Endothelial cell of hepatic sinusoid (primary cell): Measurements from ENCODE around the gene TSPEAR.
"Not testable (repeated sequence)": the region's sequence is repeated elsewhere in the genome, so short reads cannot be mapped to it uniquely, and the experiment has no call there.

ENCODE experiments used
- in situ Hi-C: cut with HindIII; loops from 2 replicates; pipeline ENCODE4 v1.10.0; 2017; ENCODE audit warnings: low sequenced_read_pairs

Gene TSPEAR

DNA sequence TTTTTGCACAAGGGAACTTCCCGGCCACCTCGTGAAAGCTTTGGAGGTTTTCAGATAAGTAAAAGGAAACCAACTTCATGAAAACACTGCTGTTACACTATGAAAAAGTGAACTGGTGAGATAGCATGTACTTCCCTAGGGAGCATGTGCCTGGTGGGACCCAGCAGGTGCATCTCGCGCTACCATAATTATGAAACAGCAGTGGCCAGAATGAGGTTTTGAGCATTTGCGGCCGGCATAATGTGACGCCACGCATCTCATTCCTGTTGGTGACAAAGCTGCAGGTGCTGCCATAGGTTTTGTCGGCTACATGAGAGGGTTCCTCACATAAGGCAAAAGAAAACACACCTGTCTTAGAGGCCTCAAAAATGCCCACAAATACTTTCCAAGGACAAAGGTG lies 154.5 kb downstream of the TSPEAR start:
- in situ Hi-C loops, result no loop called here

DNA sequence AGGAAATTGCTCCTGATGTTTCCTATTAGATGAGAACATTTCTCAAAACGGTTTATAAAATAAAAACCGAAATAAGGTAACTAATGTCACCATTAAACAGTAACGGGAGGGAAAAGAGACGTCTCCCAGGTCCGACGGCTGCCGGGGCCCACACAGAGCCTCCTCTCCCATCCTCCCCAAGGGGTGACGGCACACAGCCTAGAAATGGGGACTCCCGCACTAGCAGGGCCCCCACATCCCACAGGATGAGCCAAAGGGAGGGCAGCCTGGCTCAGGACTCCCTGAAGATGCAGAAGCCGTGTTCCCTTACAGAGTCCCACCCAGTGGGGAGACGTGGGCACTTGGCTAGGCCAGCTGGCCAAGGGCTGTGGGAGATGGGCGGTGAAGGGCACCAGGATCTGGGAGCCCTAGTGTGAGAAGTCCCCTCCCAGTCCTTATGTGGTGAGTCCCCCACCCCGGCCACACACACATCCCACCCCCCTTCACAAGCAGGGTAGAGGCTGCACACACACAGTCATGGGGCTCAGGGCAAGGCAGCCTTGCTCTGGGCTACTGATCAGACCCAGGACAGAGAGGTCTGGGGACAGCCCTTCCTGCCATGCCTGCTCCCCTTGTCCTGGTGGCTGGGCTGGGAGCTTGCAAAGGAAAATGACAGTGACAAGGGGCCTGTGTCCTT lies 156.0 kb downstream of the TSPEAR start:
- in situ Hi-C loops, result no loop called here

DNA sequence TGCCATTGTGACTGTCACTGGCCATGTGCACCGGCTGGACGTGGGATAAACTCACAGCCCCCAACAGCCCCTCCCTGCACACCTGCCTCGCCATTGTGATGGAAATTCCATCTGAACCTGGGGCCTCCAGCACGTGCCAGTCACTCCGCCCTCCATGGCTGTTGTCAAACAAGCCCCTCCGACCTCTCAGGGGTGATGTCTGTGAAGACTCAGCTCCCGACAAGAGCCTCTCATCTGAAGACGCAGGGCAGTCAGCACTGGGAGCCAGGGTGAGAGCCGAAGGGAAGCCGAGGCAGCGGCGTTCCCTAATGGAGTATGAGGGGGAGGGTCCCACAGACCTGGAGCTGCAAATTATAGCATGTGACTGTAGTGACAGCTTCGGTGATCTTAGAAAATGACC lies 158.7 kb downstream of the TSPEAR start:
- in situ Hi-C loops, result no loop called here

DNA sequence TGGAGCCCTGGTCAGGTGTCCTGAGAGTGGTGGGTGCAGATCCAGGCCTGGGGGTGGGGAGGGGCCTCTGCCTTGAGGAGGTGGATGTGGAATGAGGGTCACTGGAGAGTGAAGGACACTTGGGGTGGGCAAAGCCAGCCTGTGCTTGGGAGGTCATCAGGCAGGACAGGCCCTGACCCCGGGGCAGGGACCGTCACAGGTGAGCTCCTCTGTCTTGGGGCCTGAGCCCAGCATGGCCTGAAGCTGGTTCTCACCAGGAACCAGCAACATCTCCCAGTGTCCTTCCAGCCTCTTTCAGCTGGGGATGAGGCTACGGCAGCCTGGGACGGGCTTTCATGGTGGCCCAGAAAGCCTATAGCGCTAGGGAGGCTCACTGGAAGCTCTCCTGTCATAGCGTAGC lies 159.2 kb downstream of the TSPEAR start:
- in situ Hi-C loops, result no loop called here

DNA sequence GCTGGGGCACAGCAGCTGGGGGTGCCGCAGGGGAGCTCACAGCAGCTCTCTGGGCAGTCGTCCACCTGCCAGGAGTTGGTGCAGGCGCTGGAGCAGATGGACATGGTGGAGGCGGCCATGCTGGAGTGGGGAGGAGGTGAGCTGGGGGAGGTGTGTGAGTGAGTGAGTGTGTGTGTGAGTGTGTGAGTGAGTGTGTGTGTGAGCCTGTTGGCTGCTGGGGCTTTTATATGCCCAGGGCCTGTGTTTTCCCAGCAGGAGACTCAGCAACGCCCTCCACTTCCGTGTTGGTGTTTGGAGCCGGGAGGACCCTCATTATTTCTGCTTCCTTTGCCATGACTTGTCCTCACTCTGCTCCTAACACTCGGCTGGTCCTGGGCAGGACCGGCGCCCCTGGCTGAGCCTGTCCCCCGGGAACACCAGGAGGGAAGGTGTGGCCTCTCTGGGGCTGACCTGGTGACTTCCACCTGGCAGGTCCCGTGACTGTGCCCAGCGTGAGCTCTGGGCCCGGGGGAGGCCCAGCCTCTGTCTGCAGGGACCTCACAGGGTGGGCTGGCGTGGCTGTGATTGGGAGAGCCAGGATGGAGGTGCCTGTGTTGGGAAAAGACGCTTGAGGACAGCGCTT lies 159.9 kb downstream of the TSPEAR start, which contains the start of gene KRTAP10-2:
TSS of gene KRTAP10-2 (minus strand) at position 166 of the 622 bp plus-strand sequence. CDS start at position 119, 47 bp downstream.
- in situ Hi-C loops, result no loop called here

DNA sequence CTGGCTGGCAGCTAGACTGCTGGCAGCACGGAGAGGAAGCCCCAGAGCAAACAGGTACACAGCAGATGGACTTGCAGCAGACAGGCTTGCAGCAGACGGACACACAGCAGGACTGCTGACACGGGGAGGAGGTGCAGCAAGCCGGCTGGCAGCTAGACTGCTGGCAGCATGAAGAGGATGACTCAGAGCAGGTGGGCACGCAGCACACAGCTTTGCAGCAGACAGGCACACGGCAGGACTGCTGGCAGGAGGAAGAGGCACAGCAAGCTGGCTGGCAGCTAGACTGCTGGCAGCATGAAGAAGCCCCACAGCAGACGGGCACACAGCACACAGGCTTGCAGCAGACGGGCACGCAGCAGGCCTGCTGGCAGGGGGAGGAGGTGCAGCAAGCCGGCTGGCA lies 160.6 kb downstream of the TSPEAR start:
- in situ Hi-C loops, result no loop called here

DNA sequence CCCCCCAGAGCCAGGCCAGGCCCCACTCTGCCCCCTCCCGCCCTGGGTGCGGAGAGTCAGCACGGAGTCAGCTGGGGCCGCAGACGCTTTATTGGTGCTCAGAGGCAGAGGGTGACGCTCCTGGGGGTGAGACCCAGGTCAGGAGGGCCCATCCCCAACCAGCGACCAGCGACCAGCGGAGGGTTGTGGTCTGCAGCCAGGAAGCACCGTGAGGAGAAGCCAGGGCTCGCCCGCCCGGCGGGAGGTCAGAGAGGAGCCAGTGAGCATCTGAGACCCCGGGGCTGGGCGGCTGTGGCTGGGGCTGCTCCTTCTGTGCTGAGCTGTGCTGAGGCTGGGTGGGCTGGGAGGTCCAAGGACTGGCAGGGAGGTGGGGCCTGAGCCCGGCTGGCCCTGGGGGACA lies 161.1 kb downstream of the TSPEAR start:
- in situ Hi-C loops, result not testable (repeated sequence)

DNA sequence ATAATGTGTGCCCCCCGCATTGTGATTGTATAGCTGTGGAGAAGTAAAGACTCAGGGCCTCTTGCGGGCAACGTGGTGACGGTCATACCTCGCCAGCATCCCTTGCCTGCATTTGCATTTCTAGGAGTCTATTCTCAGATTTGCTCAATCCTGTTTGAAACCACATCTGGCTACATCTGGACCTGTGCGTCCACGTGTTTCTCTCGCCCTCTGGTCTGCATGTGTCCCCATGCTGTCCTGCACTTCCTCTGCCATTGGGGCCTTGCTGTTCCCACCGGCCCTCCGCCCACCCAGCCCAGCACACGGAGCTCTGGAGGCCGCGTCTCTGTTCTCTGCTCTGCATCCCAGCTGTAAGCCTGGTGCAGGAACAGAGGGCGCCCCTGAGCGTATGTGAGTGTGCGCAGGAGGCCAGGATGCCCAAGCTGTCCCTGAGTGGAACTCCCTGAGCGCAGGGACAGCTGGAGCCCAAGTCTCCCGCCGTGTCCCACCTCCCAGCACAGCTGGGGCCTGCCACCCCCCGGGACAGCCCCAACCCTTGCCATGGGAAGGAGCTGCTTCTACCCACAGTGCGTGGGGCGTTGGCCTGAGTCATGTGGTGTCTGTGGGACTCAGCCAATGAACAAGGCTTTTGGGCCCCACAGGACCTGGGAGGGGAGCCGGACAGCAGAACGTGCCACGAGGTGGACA lies 161.7 kb downstream of the TSPEAR start:
- in situ Hi-C loops, result no loop called here

DNA sequence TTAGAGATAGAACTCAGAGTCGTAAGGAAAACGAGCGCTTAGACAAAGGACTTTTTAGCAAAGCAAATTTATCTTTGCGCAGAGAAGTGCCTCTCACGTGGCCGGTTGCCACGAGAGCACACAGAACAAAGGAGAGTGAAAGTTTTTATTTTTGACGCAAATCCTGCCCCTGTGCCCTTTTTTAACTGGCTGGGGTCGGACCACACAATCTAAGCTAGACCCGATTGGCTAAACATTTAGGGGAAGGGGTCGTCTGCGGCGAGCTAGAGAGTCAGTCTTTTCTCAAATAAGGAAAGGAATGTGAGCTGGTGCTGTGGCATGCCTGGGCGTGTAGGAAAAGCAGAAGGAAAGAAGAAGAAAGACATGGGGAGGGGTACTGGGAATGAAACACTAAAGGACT lies 162.4 kb downstream of the TSPEAR start:
- in situ Hi-C loops, result no loop called here

DNA sequence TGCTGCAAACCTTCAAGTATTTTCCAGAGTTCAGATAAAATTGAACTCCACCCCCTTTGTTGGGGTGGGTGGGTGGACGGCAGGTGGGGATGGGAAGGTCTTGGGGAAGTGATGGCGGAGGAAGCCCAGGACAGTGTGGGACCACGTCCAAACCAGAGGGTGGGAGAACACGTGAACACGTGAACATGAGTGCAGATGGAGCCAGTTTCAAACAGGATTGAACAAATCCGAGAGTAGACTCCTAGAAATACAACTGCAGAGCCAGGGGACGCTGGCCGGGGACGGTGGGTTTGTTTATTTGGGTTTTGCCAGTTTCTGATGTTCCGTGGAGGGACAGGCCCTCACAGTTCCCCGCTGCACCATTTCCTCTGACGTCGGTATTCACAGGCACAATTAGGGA lies 163.0 kb downstream of the TSPEAR start:
- in situ Hi-C loops, result no loop called here

DNA sequence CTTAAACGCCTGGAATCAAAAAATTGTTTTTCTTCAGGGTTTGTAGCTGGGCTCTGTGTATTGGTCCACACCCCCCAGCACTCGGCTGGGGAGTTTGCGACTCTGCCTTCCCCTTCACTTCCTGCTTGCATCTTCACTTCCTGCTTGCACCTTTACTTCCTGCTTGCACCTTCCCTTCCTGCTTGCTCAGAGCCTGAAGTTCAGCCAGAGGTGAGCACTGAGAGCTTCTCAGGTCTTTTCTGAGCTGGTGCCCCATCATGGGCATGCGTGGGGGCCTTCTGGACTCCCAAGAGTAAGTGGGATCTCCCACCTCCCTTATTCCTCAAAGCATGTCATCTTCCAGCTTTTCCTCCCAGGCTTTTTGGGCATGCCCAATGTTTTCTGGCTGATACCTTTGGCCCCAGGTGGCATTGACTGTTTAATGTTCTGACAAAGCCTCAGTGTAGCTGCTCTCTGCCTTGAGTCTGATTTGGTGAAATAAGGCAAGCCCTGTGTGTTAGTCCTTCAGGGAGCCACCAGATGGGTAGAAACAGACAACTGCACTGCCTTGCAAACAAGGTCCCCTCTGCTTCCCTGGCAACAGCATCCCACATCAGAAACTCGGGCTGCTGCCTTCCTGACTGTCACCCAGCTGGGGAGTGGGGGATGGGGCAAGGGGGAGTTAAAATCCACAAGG lies 163.6 kb downstream of the TSPEAR start:
- in situ Hi-C loops, result no loop called here

DNA sequence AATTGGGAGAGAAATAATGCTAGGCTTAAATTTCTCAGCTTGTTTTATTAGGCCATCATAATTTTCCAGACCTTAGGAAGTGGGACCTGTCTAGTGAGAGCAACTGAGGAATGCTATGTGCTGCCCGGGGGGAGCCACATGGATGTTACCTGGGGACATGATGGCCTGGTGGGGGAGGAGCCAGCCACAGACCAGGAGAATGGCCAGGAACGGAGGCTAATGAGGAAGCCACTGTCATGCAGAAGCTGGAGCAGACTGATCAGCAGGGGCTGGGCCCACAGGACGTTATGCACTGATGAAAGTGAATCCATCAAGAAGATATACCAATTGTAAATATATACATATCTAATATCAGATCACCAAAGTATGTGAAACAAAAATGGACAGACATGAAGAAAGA lies 166.8 kb downstream of the TSPEAR start:
- in situ Hi-C loops, result no loop called here

DNA sequence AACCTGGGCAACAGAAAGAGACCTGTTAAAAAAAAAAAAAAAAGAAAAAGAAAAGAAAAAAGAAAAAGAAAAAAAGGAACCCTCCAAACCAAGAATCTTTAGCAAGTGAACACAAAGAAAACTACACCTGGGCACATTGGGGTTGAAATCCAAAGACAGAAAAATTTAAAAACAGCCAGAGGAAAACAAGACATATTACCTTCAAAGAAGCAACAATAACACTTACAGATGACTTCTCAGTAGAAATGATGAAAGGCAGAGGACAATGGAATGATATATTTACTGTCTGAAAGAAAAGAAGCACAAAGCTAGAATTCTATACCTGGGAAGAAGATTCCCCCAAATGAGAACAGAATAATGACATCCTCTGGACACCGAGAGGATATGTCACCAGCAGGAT lies 168.7 kb downstream of the TSPEAR start:
- in situ Hi-C loops, result no loop called here

DNA sequence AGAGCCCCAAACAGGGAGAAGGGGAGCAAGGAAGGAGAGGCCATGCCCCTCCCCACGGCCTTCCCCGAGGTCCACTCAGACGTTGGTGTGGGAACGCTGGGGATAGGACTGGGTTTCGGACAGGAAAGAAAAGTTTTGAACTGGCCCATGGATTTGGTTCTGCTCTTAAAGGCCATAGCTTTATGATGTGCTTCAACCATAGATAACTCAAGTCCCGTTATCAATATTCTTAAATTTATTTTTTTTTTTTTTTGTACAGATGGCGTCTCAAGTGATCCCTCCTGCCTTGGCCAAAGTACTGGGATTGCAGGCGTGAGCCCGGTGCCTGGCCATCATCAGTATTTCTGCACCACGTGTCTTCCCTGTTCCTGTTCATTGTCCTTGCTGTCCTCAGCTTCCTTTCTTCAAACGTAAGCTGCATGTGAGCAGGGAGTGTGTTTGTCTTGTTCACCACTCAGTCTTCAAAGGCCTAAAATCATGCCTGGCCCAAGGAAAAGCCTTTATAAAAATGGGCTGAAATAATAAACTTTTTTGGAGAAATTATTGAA lies 170.6 kb downstream of the TSPEAR start:
- in situ Hi-C loops, result no loop called here

DNA sequence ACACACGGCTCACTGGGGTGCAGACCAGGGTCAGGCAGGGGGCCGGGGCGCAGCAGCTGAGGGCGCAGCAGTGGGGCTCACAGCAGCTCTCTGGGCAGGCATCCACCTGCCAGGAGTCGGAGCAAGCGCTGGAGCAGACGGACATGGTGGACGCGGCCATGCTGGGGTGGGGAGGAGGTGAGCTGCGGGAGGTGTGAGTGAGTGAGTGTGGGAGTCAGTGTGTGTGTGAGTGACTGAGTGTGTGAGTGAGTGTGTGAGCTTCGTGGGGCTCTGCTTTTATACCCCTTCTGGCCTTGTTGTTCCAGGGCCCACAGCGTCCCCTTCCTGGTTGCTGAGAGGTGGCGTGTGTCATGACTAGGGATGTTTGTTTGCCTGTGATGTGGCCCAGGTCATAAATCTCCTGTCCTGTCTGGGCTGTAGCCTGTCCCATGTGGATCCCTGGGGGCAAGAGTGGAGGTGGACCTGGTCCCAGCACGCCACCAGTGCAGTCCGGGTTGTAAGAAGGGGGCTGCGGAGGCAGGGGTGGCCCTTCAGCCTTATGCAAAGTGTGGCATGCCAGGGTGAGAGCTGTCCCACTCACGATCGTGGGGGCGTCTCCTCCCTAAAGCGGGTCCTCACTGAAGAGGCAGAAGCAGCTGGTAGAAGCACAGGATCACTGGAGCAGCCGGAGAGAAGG lies 171.2 kb downstream of the TSPEAR start, which contains the start of gene KRTAP10-1:
TSS of gene KRTAP10-1 (minus strand) at position 205 of the 676 bp plus-strand sequence. CDS start at position 160, 45 bp downstream.
- in situ Hi-C loops, result no loop called here

DNA sequence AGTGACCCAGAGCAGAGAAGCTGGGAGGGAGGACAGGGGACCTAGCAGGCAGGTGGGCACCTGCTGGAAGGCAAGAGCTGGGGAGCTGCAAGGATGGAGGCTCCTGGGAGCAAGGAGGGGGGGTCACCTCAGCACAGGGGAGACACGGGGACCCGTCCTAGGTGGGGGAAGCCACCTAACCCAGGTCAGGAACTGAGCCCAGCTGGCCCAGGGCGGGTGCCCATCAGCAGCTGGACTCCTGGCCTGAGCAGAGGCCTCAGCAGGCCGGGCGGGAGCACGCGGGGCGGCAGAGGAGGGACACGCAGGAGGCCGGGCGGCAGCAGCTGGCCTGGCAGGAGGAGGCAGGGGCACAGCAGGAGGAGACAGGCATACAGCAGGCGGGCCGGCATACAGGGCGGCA lies 172.3 kb downstream of the TSPEAR start:
- in situ Hi-C loops, result no loop called here

DNA sequence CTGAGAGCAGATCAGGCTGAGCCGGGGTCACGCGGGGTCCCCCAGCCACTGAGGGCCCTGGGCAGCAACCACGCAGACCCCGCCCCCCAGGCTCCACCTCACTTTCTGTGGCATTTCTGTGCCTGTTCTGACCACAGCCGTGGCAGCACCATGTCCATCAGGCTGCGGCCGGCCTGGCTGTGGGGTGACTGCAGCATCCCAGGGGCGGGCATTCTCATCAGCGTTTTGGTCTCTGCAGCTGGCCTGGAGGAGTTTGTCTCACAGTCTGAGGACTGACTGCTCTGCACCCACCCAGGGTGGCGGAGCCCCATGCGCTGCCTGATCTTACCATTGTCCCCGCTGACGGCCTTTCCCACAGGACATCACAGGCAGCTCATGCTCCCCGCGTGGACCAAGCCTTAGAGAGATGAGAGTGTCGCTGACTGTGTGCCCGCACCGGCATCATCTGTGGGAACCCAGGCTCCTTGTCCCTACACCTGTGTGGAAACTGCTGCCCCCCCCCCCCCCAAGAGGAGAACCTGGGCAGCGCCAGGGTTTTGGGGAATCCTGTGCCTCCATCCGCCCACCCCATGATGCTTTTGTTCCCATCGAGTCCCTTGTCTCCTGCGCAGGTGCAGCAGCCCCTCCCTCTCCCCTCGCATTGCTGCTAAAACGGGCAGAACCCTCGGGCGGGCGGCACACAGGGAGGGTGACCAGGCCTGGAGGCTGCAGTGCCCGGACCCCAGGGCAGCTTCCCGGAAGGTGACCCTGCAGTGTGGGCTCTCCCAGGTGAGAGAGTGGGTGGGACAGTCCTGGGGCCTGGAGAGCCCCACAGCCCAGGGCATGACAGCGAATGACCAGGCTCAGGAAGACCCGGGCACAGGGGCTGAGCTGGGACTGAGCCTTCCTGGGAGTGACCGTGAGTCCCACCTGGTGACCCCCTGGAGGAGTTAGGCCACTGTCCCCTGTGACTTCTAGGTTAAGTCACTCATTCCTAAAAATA lies 173.2 kb downstream of the TSPEAR start:
- in situ Hi-C loops, result no loop called here

DNA sequence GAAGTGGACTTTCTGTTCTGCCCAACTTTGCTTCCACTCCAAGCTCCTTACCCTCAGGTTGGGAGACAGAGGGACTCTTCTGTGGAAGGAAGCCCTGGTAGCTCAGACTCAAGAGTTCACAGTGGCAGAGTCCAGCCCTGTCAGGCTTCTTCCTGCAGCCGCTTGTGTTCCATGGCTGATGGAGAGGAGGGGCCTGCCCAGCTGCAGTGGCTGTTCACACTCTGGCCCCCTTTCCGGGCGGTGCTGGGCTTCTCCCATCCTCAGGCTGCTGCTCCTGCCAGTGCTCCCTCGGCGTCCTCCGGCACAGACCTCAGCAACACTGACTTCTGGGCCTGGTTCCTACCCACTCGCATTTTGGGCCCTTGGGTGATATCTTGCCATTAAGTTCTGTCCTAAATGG lies 175.4 kb downstream of the TSPEAR start:
- in situ Hi-C loops, result no loop called here

DNA sequence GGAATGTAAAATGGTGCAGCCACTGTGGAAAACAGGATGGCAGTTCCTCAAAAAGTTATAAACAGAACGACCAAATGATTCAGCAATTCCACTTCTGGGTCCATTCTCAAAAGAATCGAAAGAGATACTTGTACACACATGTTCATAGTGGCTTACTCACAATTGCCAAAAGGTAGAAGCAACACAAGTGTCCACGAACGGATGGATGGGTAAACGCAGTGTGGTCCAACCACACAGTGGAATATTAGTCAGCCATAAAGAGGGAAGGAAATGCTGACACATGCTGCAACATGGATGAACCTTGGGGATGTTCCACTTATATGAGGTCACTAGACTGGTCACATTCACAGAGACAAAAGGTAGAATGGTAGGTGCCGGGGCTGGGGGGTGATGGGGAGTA lies 176.7 kb downstream of the TSPEAR start:
- in situ Hi-C loops, result no loop called here
